ENCODE measurements around the gene HELZ. TPM values are rescaled to one million over a fixed set of nuclear protein-coding genes. Genes with fewer than 3 reads are reported as not detected.

HELZ gene
- total RNA-seq, 1 experiment from 2014 or later: 40.5 TPM

GRCh38 chr17:67150826-67151225 lies 94.2 kb downstream of the HELZ start:
- ChIA-PET RAD21 (ENCODE audit: low non-redundant PET in 1 of 2, low total read pairs in 2 of 2, uncharacterized antibody in 2 of 2, unreplicated experiment in 2 of 2) (no interaction called here), POLR2A (no interaction called here), CTCF (no interaction called here)
- Histone ChIP-seq H3K27ac (ENCODE audit: low read depth, low read length) (no peak overlapping the region), H4K20me1 (ENCODE audit: insufficient read depth) (no peaks in the 10 kb centered on the region), H3K36me3 (ENCODE audit: control insufficient read depth in 1 of 2, insufficient read depth in 2 of 2, low read length in 2 of 2) (peaks cover 5 to 18% of the 10 kb centered on the region in 2 experiments; a peak in 2 of 4 replicates), H3K9me3 (ENCODE audit: control insufficient read depth in 1 of 2, insufficient read depth in 1 of 2, low read depth in 1 of 2, low read length in 2 of 2) (no peaks in the 10 kb centered on the region), H3K4me3 (replicated peaks in 1 of 2; ENCODE audit: low read depth in 1 of 2, low read length in 2 of 2) (no peak overlapping the region), H3K79me2 (ENCODE audit: insufficient read depth, low read length) (no peaks in the 10 kb centered on the region), H3K9ac (ENCODE audit: low read length) (no peak overlapping the region), H3K4me1 (ENCODE audit: control insufficient read depth in 1 of 2, insufficient read depth in 2 of 2, low read length in 2 of 2) (peaks cover 7 to 18% of the 10 kb centered on the region in 2 experiments), H3K4me2 (ENCODE audit: low read length) (no peak overlapping the region), H2AFZ (ENCODE audit: low read depth, low read length, poor library complexity, severe bottlenecking) (no peak overlapping the region), H3K27me3 (ENCODE audit: insufficient read depth, low read length) (no peaks in the 10 kb centered on the region), H3K9me2 (ENCODE audit: insufficient read depth) (no peaks in the 10 kb centered on the region)
- no peak for DNase-seq (ENCODE audit: low read depth, low spot score)
- TF ChIP-seq SRF (IDR thresholded peaks at IDR 0.05; ENCODE audit: low read depth): no peak
- no peak for TF ChIP-seq EZH2 (IDR thresholded peaks at IDR 0.05)
- TF ChIP-seq YY1 (IDR thresholded peaks at IDR 0.05; ENCODE audit: extremely low read depth, insufficient replicate concordance, low read depth, low read length): no peak
- no peak for TF ChIP-seq ZBTB33 (IDR thresholded peaks at IDR 0.05; ENCODE audit: extremely low read depth, insufficient replicate concordance, low read length)
- no peak for TF ChIP-seq ATF3 (IDR thresholded peaks at IDR 0.05)
- no peak for TF ChIP-seq SIN3A (IDR thresholded peaks at IDR 0.05; ENCODE audit: low read depth)
- TF ChIP-seq ELF1 (IDR thresholded peaks at IDR 0.05; ENCODE audit: borderline replicate concordance, low read depth): no peak
- TF ChIP-seq TCF7L2 (IDR thresholded peaks at IDR 0.05; ENCODE audit: borderline replicate concordance, extremely low read depth, insufficient read depth, insufficient read length): no peak
- no peak for TF ChIP-seq CTCF (IDR thresholded peaks at IDR 0.05 in 2 of 3, conservative IDR thresholded peaks at IDR 0.05 in 1 of 3; ENCODE audit: borderline replicate concordance in 1 of 3, insufficient read depth in 1 of 3, low read depth in 2 of 3, low read length in 2 of 3)
- no peak for TF ChIP-seq CBX3 (IDR thresholded peaks at IDR 0.05; ENCODE audit: low read depth)
- TF ChIP-seq REST (IDR thresholded peaks at IDR 0.05; ENCODE audit: low read depth): no peak
- no peak for TF ChIP-seq CEBPB (IDR thresholded peaks at IDR 0.05; ENCODE audit: low read depth)
- no peak for ATAC-seq
- no TSS peak for BruUV-seq (replicated peaks)
- intact Hi-C loops (cut with micrococcal nuclease): no loop called here
